HCT116 (cell line): ENCODE results near the gene SND1. TPM values are rescaled to one million over a fixed set of nuclear protein-coding genes. Genes with fewer than 3 reads are reported as not detected.

Source experiments
- ATAC-seq: fragments of 200-7000 bp; cut with Tn5 transposase; 2 replicates; pipeline ENCODE4 v1.9.1; 2020; ENCODE audit warnings: mild to moderate bottlenecking, moderate library complexity
- BruUV-seq: library from RNA; stranded (reverse); fragments of 400-500 nt; replicated peaks from 2 replicates; lab custom pipeline; 2021; lab: Mats Ljungman, UMichigan
- CTCF ChIA-PET: fragments of 300-600 bp; sonication (Branson Sonifier 250); formaldehyde crosslinking; loops from one replicate; lab custom pipeline; 2021; ENCODE audit warnings: antibody characterized with exemption; lab: Charles Lee
- POLR2A ChIA-PET: fragments of 300-600, 350-600 bp; sonication (Branson Sonifier 250); formaldehyde crosslinking; loops from one replicate; lab custom pipeline; 2021; ENCODE audit warnings: antibody characterized with exemption; lab: Charles Lee
- RAD21 ChIA-PET, 2 experiments: fragments of 300-600 bp; sonication (Branson Sonifier 250); formaldehyde crosslinking; loops; one replicate each; lab custom pipeline; 2023; ENCODE audit warnings: low total read pairs in 2 of 2; ENCODE audit not compliant: uncharacterized antibody in 2 of 2, unreplicated experiment in 2 of 2, low non-redundant PET in 1 of 2; lab: Charles Lee
- DNase-seq: peaks from one replicate; pipeline ENCODE4 v3.0.0-alpha.2; 2010; ENCODE audit warnings: low read depth, low spot score
- H2AFZ ChIP-seq: fragments of 200-600 bp; shearing (Covaris generic), sonication (generic); 2 replicates; pipeline ENCODE4 v1.6.1; 2017; ENCODE audit warnings: low read depth, mixed run types, mixed read lengths, antibody characterized with exemption, low read length; ENCODE audit not compliant: poor library complexity, severe bottlenecking
- H3K27ac ChIP-seq: 2 replicates; pipeline ENCODE4 v1.5.1; 2012; ENCODE audit warnings: low read depth, low read length
- H3K27me3 ChIP-seq: fragments of 200-600 bp; sonication (generic); 2 replicates; pipeline ENCODE4 v1.6.1; 2016; ENCODE audit warnings: mixed run types, low read length, mixed read lengths; ENCODE audit not compliant: insufficient read depth
- H3K36me3 ChIP-seq, 2 experiments: fragments of 200-500 bp in 1 of 2; fragments of 200-600 bp in 1 of 2; sonication (Bioruptor generic) in 1 of 2; sonication (generic) in 1 of 2; 2 replicates each; pipeline versions ENCODE4 v1.5.1 to v1.6.1; 2014 to 2016; ENCODE audit warnings: low read length in 2 of 2, inconsistent platforms in 1 of 2, mixed read lengths in 1 of 2, mixed run types in 1 of 2; ENCODE audit not compliant: insufficient read depth in 2 of 2, control insufficient read depth in 1 of 2
- H3K4me1 ChIP-seq, 2 experiments: fragments of 200-600 bp in 1 of 2; sonication (generic) in 1 of 2; 2 replicates each; pipeline versions ENCODE4 v1.5.1 to v1.6.1; 2012 to 2017; ENCODE audit warnings: low read length in 2 of 2, inconsistent platforms in 1 of 2, mild to moderate bottlenecking in 1 of 2, mixed read lengths in 1 of 2, mixed run types in 1 of 2, moderate library complexity in 1 of 2; ENCODE audit not compliant: insufficient read depth in 2 of 2, control insufficient read depth in 1 of 2
- H3K4me2 ChIP-seq: fragments of 200-600 bp; sonication (generic); 2 replicates; pipeline ENCODE4 v1.6.1; 2017; ENCODE audit warnings: mixed run types, low read length, mixed read lengths
- H3K4me3 ChIP-seq, 2 experiments: fragments of 200-600 bp in 1 of 2; sonication (generic) in 1 of 2; replicated peaks in 1 of 2; 2 replicates each; pipeline ENCODE4 v1.5.1; 2011 to 2016; ENCODE audit warnings: low read length in 2 of 2, control low read depth in 1 of 2, low read depth in 1 of 2, mild to moderate bottlenecking in 1 of 2, mixed read lengths in 1 of 2, mixed run types in 1 of 2
- H3K79me2 ChIP-seq: fragments of 200-600 bp; sonication (generic); 2 replicates; pipeline ENCODE4 v1.6.1; 2017; ENCODE audit warnings: mild to moderate bottlenecking, mixed run types, low read length, moderate library complexity, mixed read lengths; ENCODE audit not compliant: insufficient read depth
- H3K9ac ChIP-seq: fragments of 200-600 bp; sonication (generic); 2 replicates; pipeline ENCODE4 v1.6.1; 2016; ENCODE audit warnings: low read length, mixed read lengths
- H3K9me2 ChIP-seq: fragments of 200-600 bp; sonication (generic), shearing (Covaris generic); 2 replicates; pipeline ENCODE4 v1.6.1; 2017; ENCODE audit warnings: mixed run types, mild to moderate bottlenecking, moderate library complexity; ENCODE audit not compliant: insufficient read depth
- H3K9me3 ChIP-seq, 2 experiments: fragments of 200-500 bp in 1 of 2; fragments of 200-600 bp in 1 of 2; sonication (Bioruptor generic) in 1 of 2; sonication (generic) in 1 of 2; 2 replicates each; pipeline ENCODE4 v1.6.1; 2014 to 2017; ENCODE audit warnings: low read length in 2 of 2, mixed read lengths in 2 of 2, inconsistent platforms in 1 of 2, low read depth in 1 of 2, mild to moderate bottlenecking in 1 of 2, mixed run types in 1 of 2, moderate library complexity in 1 of 2; ENCODE audit not compliant: control insufficient read depth in 1 of 2, insufficient read depth in 1 of 2
- H4K20me1 ChIP-seq: fragments of 200-600 bp; sonication (generic), shearing (Covaris generic); 2 replicates; pipeline ENCODE4 v1.6.1; 2017; ENCODE audit warnings: mixed run types, mild to moderate bottlenecking, moderate library complexity; ENCODE audit not compliant: insufficient read depth
- ATF3 ChIP-seq: IDR thresholded peaks from 2 replicates; pipeline ENCODE4 v1.6.1; 2012
- CBX3 ChIP-seq: IDR thresholded peaks from 2 replicates; pipeline ENCODE4 v1.6.1; 2012; ENCODE audit warnings: low read depth
- CEBPB ChIP-seq: IDR thresholded peaks from 2 replicates; pipeline ENCODE4 v1.6.1; 2012; ENCODE audit warnings: low read depth
- CTCF ChIP-seq, 3 experiments: fragments of 200-600 bp in 1 of 3; sonication (generic) in 1 of 3; IDR thresholded peaks in 2 of 3; conservative IDR thresholded peaks in 1 of 3; 2 replicates each; pipeline ENCODE4 v1.5.1; 2012 to 2017; ENCODE audit warnings: low read depth in 2 of 3, low read length in 2 of 3, antibody characterized with exemption in 1 of 3, borderline replicate concordance in 1 of 3, control low read depth in 1 of 3, mild to moderate bottlenecking in 1 of 3, mixed read lengths in 1 of 3, mixed run types in 1 of 3, moderate library complexity in 1 of 3; ENCODE audit not compliant: insufficient read depth in 1 of 3
- EGR1 ChIP-seq: IDR thresholded peaks from 2 replicates; pipeline ENCODE4 v1.6.1; 2012; ENCODE audit warnings: low read depth
- EZH2 ChIP-seq: fragments of 200-600 bp; sonication (generic); IDR thresholded peaks from 2 replicates; pipeline ENCODE4 v1.6.1; 2017; ENCODE audit warnings: antibody characterized with exemption, mixed run types
- FOSL1 ChIP-seq: IDR thresholded peaks from 2 replicates; pipeline ENCODE4 v1.6.1; 2012; ENCODE audit warnings: low read depth
- MAX ChIP-seq: IDR thresholded peaks from 2 replicates; pipeline ENCODE4 v1.6.1; 2012
- POLR2A ChIP-seq: IDR thresholded peaks from 2 replicates; pipeline ENCODE4 v1.7.0; 2011; ENCODE audit warnings: borderline replicate concordance; ENCODE audit not compliant: insufficient read depth, insufficient read length; ENCODE audit errors: extremely low read depth
- POLR2AphosphoS5 ChIP-seq: IDR thresholded peaks from 2 replicates; pipeline ENCODE4 v1.6.1; 2011; ENCODE audit warnings: mild to moderate bottlenecking, low read depth, low read length, moderate library complexity
- RAD21 ChIP-seq: IDR thresholded peaks from 2 replicates; pipeline ENCODE4 v1.6.1; 2012; ENCODE audit warnings: low read depth, mild to moderate bottlenecking
- SP1 ChIP-seq: IDR thresholded peaks from 2 replicates; pipeline ENCODE4 v1.6.1; 2012; ENCODE audit warnings: low read depth
- YY1 ChIP-seq: IDR thresholded peaks from 2 replicates; pipeline ENCODE4 v1.6.1; 2011; ENCODE audit warnings: low read length, low read depth, moderate library complexity, mild to moderate bottlenecking; ENCODE audit not compliant: insufficient replicate concordance; ENCODE audit errors: extremely low read depth
- ZFX ChIP-seq: fragments of 450-650 bp; IDR thresholded peaks from 2 replicates; pipeline ENCODE4 v1.6.1; 2017
- intact Hi-C: fragments of 100-400 bp; cut with micrococcal nuclease; formaldehyde crosslinking; loops from 2 replicates; pipeline ENCODE4 v1.10.0; 2022
- total RNA-seq: library from RNA; stranded (reverse); gene quantifications from one replicate; pipeline ENCODE4 v1.2.1, GENCODE V29; 2021; ENCODE audit not compliant: unreplicated experiment

SND1 gene
- total RNA-seq, 1 experiment from 2014 or later = 169 TPM

- intact Hi-C loops = no loop called here
- Histone ChIP-seq H4K20me1 (peaks cover 28% of the 10 kb centered on the region), H2AFZ (no peak overlapping the region), H3K27me3 (no peaks in the 10 kb centered on the region), H3K36me3 (no peaks in the 10 kb centered on the region), H3K27ac (no peak overlapping the region), H3K4me1 (peaks cover 10 to 20% of the 10 kb centered on the region in 2 experiments), H3K79me2 (peaks cover 66% of the 10 kb centered on the region), H3K9ac (no peak overlapping the region), H3K4me2 (no peak overlapping the region), H3K4me3 (no peak overlapping the region), H3K9me2 (no peaks in the 10 kb centered on the region), H3K9me3 (no peaks in the 10 kb centered on the region)
- BruUV-seq = no TSS peak
- ChIA-PET POLR2A (no interaction called here), RAD21 (no interaction called here), CTCF (no interaction called here)
- no peak for TF ChIP-seq SP1
- TF ChIP-seq EZH2 = no peak
- no peak for TF ChIP-seq POLR2AphosphoS5
- TF ChIP-seq YY1 = no peak
- TF ChIP-seq CEBPB = no peak
- no peak for TF ChIP-seq MAX
- TF ChIP-seq FOSL1 = no peak
- no peak for TF ChIP-seq RAD21
- TF ChIP-seq CBX3 = no peak
- no peak for TF ChIP-seq ZFX
- no peak for TF ChIP-seq ATF3
- no peak for DNase-seq
- ATAC-seq = no peak
These were observed 172.7 kb downstream of the SND1 start for GRCh38 chr7:127824682-127825081.

- ATAC-seq (no peak), DNase-seq (no peak)
- no peak overlapping the region for H3K4me2 ChIP-seq
- no peaks in the 10 kb centered on the region for H3K9me2 ChIP-seq
- no peaks in the 10 kb centered on the region for H3K27me3 ChIP-seq
- ChIA-PET RAD21 (no interaction called here), POLR2A (no interaction called here), CTCF (no interaction called here)
- H3K27ac ChIP-seq = no peak overlapping the region
- peaks cover 62% of the 10 kb centered on the region for H3K79me2 ChIP-seq
- H3K4me3 ChIP-seq = no peak overlapping the region
- intact Hi-C loops = no loop called here
- BruUV-seq = no TSS peak
- no peaks in the 10 kb centered on the region for H3K36me3 ChIP-seq
- TF ChIP-seq CBX3 = no peak
- no peak for TF ChIP-seq CEBPB
- no peak for TF ChIP-seq EGR1
- TF ChIP-seq POLR2A = no peak
- TF ChIP-seq SP1 = no peak
- TF ChIP-seq ATF3 = no peak
- TF ChIP-seq MAX = no peak
- TF ChIP-seq POLR2AphosphoS5 = no peak
- TF ChIP-seq CTCF (IDR thresholded peaks at IDR 0.05 in 2 of 3, conservative IDR thresholded peaks at IDR 0.05 in 1 of 3; ENCODE audit: borderline replicate concordance in 1 of 3, insufficient read depth in 1 of 3, low read depth in 2 of 3, low read length in 2 of 3) = no peak
- no peak for TF ChIP-seq EZH2
- no peaks in the 10 kb centered on the region for H3K9me3 ChIP-seq
- H3K4me1 ChIP-seq = no peaks in the 10 kb centered on the region
- H2AFZ ChIP-seq = no peak overlapping the region
- peaks cover 15% of the 10 kb centered on the region for H4K20me1 ChIP-seq
- H3K9ac ChIP-seq = no peak overlapping the region
These were observed 177.0 kb downstream of the SND1 start for GRCh38 chr7:127828843-127829500.
